K562 (cell line): ENCODE measurements around the gene GGT5. TPM values are rescaled to one million over a fixed set of nuclear protein-coding genes. Genes with fewer than 3 reads are reported as not detected.
"Not testable (repeated sequence)": the region's sequence is repeated elsewhere in the genome, so short reads cannot be mapped to it uniquely, and the experiment has no call there.

ENCODE experiments used
- ATAC-seq: fragments of 200-7000 bp; cut with Tn5 transposase; 3 replicates; pipeline ENCODE4 v1.9.1; 2020; ENCODE audit warnings: moderate library complexity
- BruUV-seq: library from RNA; stranded (reverse); fragments of 400-500 nt; replicated peaks from 2 replicates; lab custom pipeline; 2021; lab: Mats Ljungman, UMichigan
- CTCF ChIA-PET: fragments of 300-600 bp; formaldehyde crosslinking; extraction: SDS; loops from one replicate; lab custom pipeline; 2021; ENCODE audit warnings: low intra/inter-chr PET ratio; lab: Yijun Ruan, JAX
- POLR2A ChIA-PET: fragments of 300-600, 350-650 bp; sonication (Branson Sonifier 250); formaldehyde crosslinking; extraction: SDS; loops from one replicate; lab custom pipeline; 2021; ENCODE audit warnings: antibody characterized with exemption, inconsistent platforms; lab: Yijun Ruan, JAX
- DNase-seq, 4 experiments: peaks; one replicate each; pipeline versions ENCODE4 v3.0.0 to v3.0.0-alpha.2; 2011 to 2018; ENCODE audit warnings: low spot score in 3 of 4, mixed read lengths in 3 of 4; ENCODE audit errors: extremely low read depth in 1 of 4
- FAIRE-seq: peaks from 2 replicates; lab custom pipeline; 2011; peaks lifted over from hg19 to GRCh38; lab: Jason Lieb, UNC
- H2AFZ ChIP-seq: 2 replicates; pipeline ENCODE4 v1.6.0; 2011; ENCODE audit warnings: low read depth, low read length, control low read depth, inconsistent platforms
- H3K27ac ChIP-seq: fragments of 200-600 bp; 3 replicates; pipeline ENCODE4 v1.8.0; 2011; ENCODE audit warnings: low read depth, mild to moderate bottlenecking, control low read depth, inconsistent platforms, low read length, moderate library complexity, mixed read lengths; ENCODE audit errors: extremely low read depth
- H3K27me3 ChIP-seq, 2 experiments: fragments of 300-600 bp in 1 of 2; 2 replicates in 1 of 2; 3 replicates in 1 of 2; pipeline versions ENCODE4 v1.6.0 to v1.8.0; 2011; ENCODE audit warnings: inconsistent platforms in 2 of 2, low read length in 2 of 2, mild to moderate bottlenecking in 1 of 2, mixed read lengths in 1 of 2, moderate library complexity in 1 of 2; ENCODE audit not compliant: control insufficient read depth in 2 of 2, insufficient read depth in 2 of 2
- H3K36me3 ChIP-seq: fragments of 300-600 bp; 3 replicates; pipeline ENCODE4 v1.8.0; 2011; ENCODE audit warnings: mild to moderate bottlenecking, low read length, inconsistent platforms; ENCODE audit not compliant: control insufficient read depth, insufficient read depth
- H3K4me1 ChIP-seq, 2 experiments: fragments of 200-600 bp in 1 of 2; replicated peaks in 1 of 2; 2 replicates in 1 of 2; 3 replicates in 1 of 2; pipeline versions ENCODE4 v1.5.1 to v1.8.0; 2011; ENCODE audit warnings: inconsistent platforms in 2 of 2, low read length in 2 of 2, mild to moderate bottlenecking in 1 of 2, mixed read lengths in 1 of 2, moderate library complexity in 1 of 2; ENCODE audit not compliant: control insufficient read depth in 2 of 2, insufficient read depth in 2 of 2
- H3K4me2 ChIP-seq: 2 replicates; pipeline ENCODE4 v1.6.1; 2011; ENCODE audit warnings: low read length, control low read depth, inconsistent platforms, mixed read lengths; ENCODE audit not compliant: insufficient read depth
- H3K4me3 ChIP-seq: fragments of 200-600 bp; sonication (generic), shearing (Covaris generic); 2 replicates; pipeline ENCODE4 v1.5.1; 2016; ENCODE audit warnings: control low read depth, inconsistent platforms
- H3K79me2 ChIP-seq: fragments of 200-600 bp; 3 replicates; pipeline ENCODE4 v1.8.0; 2011; ENCODE audit warnings: low read length, inconsistent platforms; ENCODE audit not compliant: control insufficient read depth, insufficient read depth
- H3K9ac ChIP-seq, 2 experiments: 2 replicates each; pipeline versions ENCODE4 v1.6.0 to v1.6.1; 2011; ENCODE audit warnings: low read depth in 2 of 2, low read length in 2 of 2, control low read depth in 1 of 2, inconsistent platforms in 1 of 2, mild to moderate bottlenecking in 1 of 2, mixed read lengths in 1 of 2; ENCODE audit not compliant: insufficient read depth in 1 of 2
- H3K9me1 ChIP-seq: one replicate; pipeline ENCODE4 v1.6.0; 2011; ENCODE audit warnings: inconsistent platforms, mild to moderate bottlenecking, low read length, moderate library complexity; ENCODE audit not compliant: control insufficient read depth, insufficient read depth
- H3K9me3 ChIP-seq: replicated peaks from 2 replicates; pipeline ENCODE4 v1.5.1; 2011; ENCODE audit warnings: low read depth, low read length, inconsistent platforms; ENCODE audit not compliant: control insufficient read depth, insufficient read depth
- H4K20me1 ChIP-seq: replicated peaks from 2 replicates; pipeline ENCODE4 v1.6.1; 2011; ENCODE audit warnings: low read length, inconsistent platforms, mixed read lengths; ENCODE audit not compliant: control insufficient read depth, insufficient read depth
- ARNT ChIP-seq, 2 experiments: fragments of 450-650 bp; IDR thresholded peaks; 2 replicates each; pipeline ENCODE4 v1.6.1; 2016; ENCODE audit warnings: mild to moderate bottlenecking in 1 of 2
- BHLHE40 ChIP-seq: IDR thresholded peaks from 2 replicates; pipeline ENCODE4 v1.6.1; 2011; ENCODE audit warnings: low read length, improper control_type of control experiment
- E2F1 ChIP-seq: sonication (generic); formaldehyde crosslinking; IDR thresholded peaks from 2 replicates; pipeline ENCODE4 v1.8.1; 2023; ENCODE audit warnings: mild to moderate bottlenecking, missing genetic modification reagents, moderate library complexity
- NFIC ChIP-seq: fragments of 450-650 bp; IDR thresholded peaks from 2 replicates; pipeline ENCODE4 v1.6.1; 2017; ENCODE audit warnings: mild to moderate bottlenecking, inconsistent platforms
- NUFIP1 ChIP-seq: fragments of 450-650 bp; IDR thresholded peaks from 2 replicates; pipeline ENCODE4 v1.6.1; 2018; ENCODE audit not compliant: partially characterized antibody
- POLR2B ChIP-seq: fragments of 450-650 bp; IDR thresholded peaks from 2 replicates; pipeline ENCODE4 v1.6.1; 2018; ENCODE audit warnings: low read depth; ENCODE audit not compliant: partially characterized antibody
- WGBS: fragments of 100-300 bp; shearing (Covaris generic); methylation state at CpG from one replicate; pipeline ENCODE4 v1.1.6; 2016; ENCODE audit warnings: low coverage, mixed read lengths; ENCODE audit not compliant: insufficient coverage; ENCODE audit errors: missing lambda C conversion rate; 5-methylcytosine and 5-hydroxymethylcytosine counted together
- in situ Hi-C: fragments of 300-500 bp; cut with MboI; formaldehyde crosslinking; loops from 4 replicates; pipeline ENCODE4 v1.15.0; 2018; ENCODE audit warnings: inconsistent platforms, mixed read lengths
- intact Hi-C: fragments of 100-400 bp; cut with micrococcal nuclease; formaldehyde crosslinking; loops from 2 replicates; pipeline ENCODE4 v1.14.2; 2022
- polyA plus RNA-seq, 8 experiments: library from polyadenylated mRNA; depleted of rRNA in 4 of 8; stranded (reverse) in 5 of 8; unstranded in 3 of 8; fragments of >200 nt; fragmentation: Nextera tagmentation in 2 of 8; fragmentation: Illumina TruSeq in 1 of 8; extraction: Ambion mirVana in 2 of 8; extraction: Trizol in 1 of 8; gene quantifications; 2 replicates each; pipeline versions ENCODE4 v1.2.1 to v1.2.3, GENCODE V29; 2011 to 2014; ENCODE audit warnings: inconsistent platforms in 1 of 8, missing spikeins in 1 of 8
- total RNA-seq, 7 experiments: library from RNA; depleted of rRNA in 6 of 7; stranded (reverse); fragments of >200 nt in 6 of 7; fragmentation: Illumina TruSeq in 2 of 7; extraction: Trizol in 2 of 7; gene quantifications; 2 replicates each; pipeline versions ENCODE4 v1.2.1 to v1.2.3, GENCODE V29; 2011 to 2021; ENCODE audit warnings: low replicate concordance in 1 of 7

GGT5 gene
- total and polyA plus RNA-seq, 9 of the 15 experiments (the other 6 are each of a cell fraction or from before 2014, with no cell fraction given): 0.07 to 0.69 (median 0.18) TPM; not detected in 4

- TF ChIP-seq BHLHE40 (peak; percentile 24; the same call in 1 of the 2 replicates), ARNT (IDR thresholded peaks at IDR 0.05) (no peak), POLR2B (no peak), E2F1 (CRISPR knock-in tag) (no peak), NFIC (peak; percentile 20; the same call in 1 of the 2 replicates), NUFIP1 (no peak)
These were observed 616 bp downstream of the GGT5 start (continued) for GRCh38 chr22:24244144-24244787.

GRCh38 chr22:24243417-24243816 lies 1.5 kb downstream of the GGT5 start:
- CTCF ChIA-PET, FAIRE-seq, H3K27me3 ChIP-seq, H3K4me3 ChIP-seq, H3K9me1 ChIP-seq, H3K27ac ChIP-seq, H3K4me2 ChIP-seq, H3K79me2 ChIP-seq, H3K9ac ChIP-seq, BruUV-seq, POLR2A ChIA-PET, H2AFZ ChIP-seq, H4K20me1 ChIP-seq, H3K9me3 ChIP-seq, H3K36me3 ChIP-seq, DNase-seq, intact Hi-C loops, ATAC-seq: not testable (repeated sequence)
- peaks cover 0 to 29% of the 10 kb centered on the region in 2 experiments; a peak in 2 of 5 replicates for H3K4me1 ChIP-seq
- 0% methylated on average over 2 of the region's 3 CpGs for WGBS
- in situ Hi-C loops: loop anchor here (5.0 kb wide), 1 partner anchor 46 kb away; no protein-coding TSS in a partner anchor
